Panc1 (cell line): ENCODE measurements around the gene MTMR4. TPM values are rescaled to one million over a fixed set of nuclear protein-coding genes. Genes with fewer than 3 reads are reported as not detected.

Experiments used
- ATAC-seq: fragments of 200-7000 bp; cut with Tn5 transposase; 2 replicates; pipeline ENCODE4 v1.9.1; 2020; ENCODE audit warnings: mild to moderate bottlenecking, moderate library complexity
- BruUV-seq: library from RNA; stranded (reverse); fragments of 400-500 nt; replicated peaks from 2 replicates; lab custom pipeline; 2021; lab: Mats Ljungman, UMichigan
- CTCF ChIA-PET: fragments of 300-600 bp; sonication (Branson Sonifier 250); formaldehyde crosslinking; loops from one replicate; lab custom pipeline; 2022; ENCODE audit warnings: antibody characterized with exemption; lab: Charles Lee
- POLR2A ChIA-PET: fragments of 300-600 bp; sonication (Branson Sonifier 250); formaldehyde crosslinking; loops from one replicate; lab custom pipeline; 2022; ENCODE audit warnings: antibody characterized with exemption; lab: Charles Lee
- DNase-seq: peaks from one replicate; pipeline ENCODE4 v3.0.0-alpha.2; 2010; ENCODE audit warnings: low read depth, low spot score
- H3K27ac ChIP-seq: 2 replicates; pipeline ENCODE4 v1.5.1; 2011; ENCODE audit warnings: mild to moderate bottlenecking, low read length, inconsistent platforms
- H3K27me3 ChIP-seq: fragments of 200-500 bp; sonication (Bioruptor generic); 2 replicates; pipeline ENCODE4 v1.6.0; 2014; ENCODE audit warnings: low read length, inconsistent platforms; ENCODE audit not compliant: control insufficient read depth, insufficient read depth
- H3K36me3 ChIP-seq: fragments of 200-500 bp; sonication (Bioruptor generic); 2 replicates; pipeline ENCODE4 v1.5.1; 2014; ENCODE audit warnings: inconsistent platforms, mild to moderate bottlenecking, low read length, moderate library complexity; ENCODE audit not compliant: control insufficient read depth, insufficient read depth
- H3K4me1 ChIP-seq: 2 replicates; pipeline ENCODE4 v1.5.1; 2011; ENCODE audit warnings: inconsistent platforms, mild to moderate bottlenecking, low read length, moderate library complexity; ENCODE audit not compliant: control insufficient read depth, insufficient read depth
- H3K4me3 ChIP-seq, 2 experiments: 2 replicates each; pipeline ENCODE4 v1.5.1; 2011 to 2012; ENCODE audit warnings: low read depth in 2 of 2, low read length in 2 of 2, mild to moderate bottlenecking in 2 of 2, inconsistent platforms in 1 of 2, moderate library complexity in 1 of 2
- H3K9me3 ChIP-seq: fragments of 200-500 bp; sonication (Bioruptor generic); 2 replicates; pipeline ENCODE4 v1.5.1; 2014; ENCODE audit warnings: low read depth, mild to moderate bottlenecking, inconsistent platforms, low read length, moderate library complexity; ENCODE audit not compliant: control insufficient read depth, insufficient read depth
- CTCF ChIP-seq: fragments of 450-650 bp; IDR thresholded peaks from 2 replicates; pipeline ENCODE4 v1.5.1; 2017; ENCODE audit warnings: mild to moderate bottlenecking
- POLR2AphosphoS5 ChIP-seq: IDR thresholded peaks from 2 replicates; pipeline ENCODE4 v1.6.1; 2012; ENCODE audit warnings: mild to moderate bottlenecking, low read depth, low read length, moderate library complexity
- REST ChIP-seq, 2 experiments: IDR thresholded peaks; 2 replicates each; pipeline ENCODE4 v1.6.1; 2011 to 2012; ENCODE audit warnings: low read depth in 2 of 2, control low read depth in 1 of 2, low read length in 1 of 2, mild to moderate bottlenecking in 1 of 2, moderate library complexity in 1 of 2; ENCODE audit not compliant: insufficient read depth in 1 of 2
- SIN3A ChIP-seq: IDR thresholded peaks from 2 replicates; pipeline ENCODE4 v1.6.1; 2012; ENCODE audit warnings: low read depth, mild to moderate bottlenecking, low read length, moderate library complexity, borderline replicate concordance; ENCODE audit not compliant: insufficient read depth
- TCF7L2 ChIP-seq: IDR thresholded peaks from 2 replicates; pipeline ENCODE4 v1.6.1; 2011; ENCODE audit warnings: mild to moderate bottlenecking, low read depth, low read length, inconsistent platforms
- in situ Hi-C: cut with HindIII; loops from 2 replicates; pipeline ENCODE4 v1.10.0; 2016; ENCODE audit warnings: low sequenced_read_pairs, low pct_unique_long_range_greater_than_20kb
- intact Hi-C: fragments of 100-400 bp; cut with micrococcal nuclease; formaldehyde crosslinking; loops from one replicate; pipeline ENCODE4 v1.10.0; 2022; ENCODE audit not compliant: unreplicated experiment
- total RNA-seq: library from RNA; stranded (reverse); gene quantifications from one replicate; pipeline ENCODE4 v1.2.1, GENCODE V29; 2021; ENCODE audit not compliant: unreplicated experiment

The MTMR4 gene
- total RNA-seq, 1 experiment from 2014 or later = 20.8 TPM

GRCh38 chr17:58531122-58531521 is 16.7 kb upstream of the MTMR4 start:
- Histone ChIP-seq H3K9me3 (no peaks in the 10 kb centered on the region), H3K4me1 (peaks cover 3% of the 10 kb centered on the region; the same call in 1 of the 2 replicates), H3K27ac (no peak overlapping the region), H3K4me3 (no peak overlapping the region; a peak in 1 of 4 replicates), H3K27me3 (no peaks in the 10 kb centered on the region), H3K36me3 (no peaks in the 10 kb centered on the region)
- TF ChIP-seq CTCF (no peak), SIN3A (no peak), TCF7L2 (no peak), POLR2AphosphoS5 (no peak), REST (IDR thresholded peaks at IDR 0.05; ENCODE audit: insufficient read depth in 1 of 2, low read depth in 2 of 2, low read length in 1 of 2) (no peak)
- BruUV-seq = no TSS peak
- CTCF ChIA-PET = no interaction called here
- intact Hi-C loops = no loop called here
- POLR2A ChIA-PET = no interaction called here
- DNase-seq = no peak
- ATAC-seq = no peak
- in situ Hi-C loops = no loop called here

- Histone ChIP-seq H3K4me1 (peaks cover 3% of the 10 kb centered on the region; the same call in 1 of the 2 replicates), H3K9me3 (no peaks in the 10 kb centered on the region), H3K27me3 (no peaks in the 10 kb centered on the region), H3K27ac (no peak overlapping the region), H3K36me3 (no peaks in the 10 kb centered on the region), H3K4me3 (no peak overlapping the region)
- BruUV-seq = no TSS peak
- no peak for DNase-seq
- intact Hi-C loops = no loop called here
- in situ Hi-C loops = no loop called here
- no peak for TF ChIP-seq TCF7L2
- TF ChIP-seq CTCF = no peak
- TF ChIP-seq POLR2AphosphoS5 = no peak
- TF ChIP-seq REST (IDR thresholded peaks at IDR 0.05; ENCODE audit: insufficient read depth in 1 of 2, low read depth in 2 of 2, low read length in 1 of 2) = no peak
- TF ChIP-seq SIN3A = no peak
- POLR2A ChIA-PET = no interaction called here
- no peak for ATAC-seq
- CTCF ChIA-PET = no interaction called here
Measured at GRCh38 chr17:58530655-58531054, 16.2 kb upstream of the MTMR4 start.
